Erythroblast (primary cell): ENCODE data around the gene CLBA1.

Experiments
- DNase-seq, 2 experiments: peaks; one replicate each; lab custom pipeline; 2025; lab: John Stamatoyannopoulos, UW
- GATA1 ChIP-seq: IDR thresholded peaks from 2 replicates; pipeline ENCODE4 v1.6.1; 2011; ENCODE audit warnings: low read depth, mild to moderate bottlenecking, control low read depth, low read length, moderate library complexity
- POLR2A ChIP-seq: IDR thresholded peaks from 2 replicates; pipeline ENCODE4 v1.6.1; 2011; ENCODE audit warnings: mild to moderate bottlenecking, low read length

The CLBA1 gene

DNA sequence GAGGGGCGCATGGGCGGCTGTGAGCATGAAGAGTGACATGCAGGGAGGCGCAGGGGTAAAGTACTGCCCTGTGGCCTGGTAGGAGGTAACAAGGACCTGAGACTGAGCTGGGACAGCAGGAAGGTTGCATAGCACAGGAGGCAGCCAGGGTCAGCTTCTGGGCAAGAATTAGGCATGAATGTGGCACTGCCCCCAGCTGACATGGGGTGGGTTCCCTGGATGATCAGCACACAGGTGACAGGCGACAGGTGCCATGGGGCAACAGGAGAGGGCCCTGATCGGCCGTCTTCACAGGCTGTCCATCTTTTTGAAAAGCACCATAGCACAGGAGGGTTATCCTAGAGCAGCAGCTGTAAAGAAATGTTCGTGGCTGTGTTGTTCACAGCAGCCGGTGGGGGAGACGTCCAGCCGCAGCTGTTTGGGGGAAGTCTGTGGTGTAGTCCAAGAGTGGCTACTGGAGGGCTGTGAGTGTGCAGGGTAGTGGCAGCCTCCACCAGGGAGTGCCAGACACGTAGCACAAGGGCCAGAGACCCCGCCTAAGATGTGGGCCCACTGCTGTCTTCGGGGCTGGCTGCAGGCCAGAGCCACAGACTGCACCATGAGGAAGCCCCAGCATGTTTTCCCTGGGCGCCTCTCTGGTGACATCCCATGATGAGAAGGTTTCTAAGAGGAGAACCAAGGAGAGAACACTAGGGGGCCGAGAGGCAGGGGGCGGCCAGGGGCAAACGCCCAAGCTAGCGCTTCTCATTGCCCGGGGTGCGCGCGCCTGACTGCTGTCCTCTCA is 8.4 kb downstream of the CLBA1 start:
- no peak for DNase-seq
- no peak for TF ChIP-seq GATA1
- no peak for TF ChIP-seq POLR2A

DNA sequence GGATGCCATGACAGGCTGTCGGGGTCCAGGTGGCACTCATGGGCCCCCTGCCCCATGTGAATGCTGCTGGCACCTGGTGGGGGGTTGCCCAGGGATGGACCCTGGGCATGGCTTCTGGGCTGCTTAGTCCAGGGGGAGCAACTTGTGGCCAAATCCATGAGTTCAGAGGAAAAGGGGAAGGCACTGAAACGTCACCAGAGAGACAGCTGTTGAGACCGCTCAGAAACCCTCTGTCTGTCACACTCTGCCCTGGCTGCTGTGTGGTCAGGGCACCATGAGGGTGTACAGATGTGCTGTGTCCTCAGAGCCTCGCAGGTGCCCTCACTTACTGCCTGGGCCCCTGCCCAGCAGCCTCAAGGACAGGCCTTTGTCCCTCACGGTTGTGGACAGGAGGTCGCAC is 9.4 kb downstream of the CLBA1 start:
- no peak for DNase-seq
- TF ChIP-seq POLR2A (no peak), GATA1 (no peak)

DNA sequence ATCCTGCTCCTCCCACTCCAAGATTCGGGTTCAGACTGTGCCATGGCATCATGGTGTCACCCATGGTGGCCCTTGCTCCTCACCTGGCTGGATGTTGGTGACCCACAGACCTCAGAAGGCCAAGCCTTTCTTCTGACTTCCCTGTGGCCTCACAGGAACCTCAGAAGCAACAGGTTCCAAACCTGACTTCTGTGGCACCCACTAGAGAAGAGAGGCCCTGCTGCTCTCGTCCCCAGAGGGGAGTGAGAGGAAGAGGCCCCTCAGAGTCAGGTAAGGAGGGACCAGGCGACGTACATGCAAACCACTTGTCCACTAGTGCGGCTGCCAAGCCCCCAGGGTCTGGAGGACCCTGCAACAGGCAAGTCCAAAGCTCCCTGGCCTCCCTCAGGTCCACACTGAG is 10.4 kb downstream of the CLBA1 start:
- DNase-seq = no peak
- TF ChIP-seq GATA1 = no peak
- no peak for TF ChIP-seq POLR2A

DNA sequence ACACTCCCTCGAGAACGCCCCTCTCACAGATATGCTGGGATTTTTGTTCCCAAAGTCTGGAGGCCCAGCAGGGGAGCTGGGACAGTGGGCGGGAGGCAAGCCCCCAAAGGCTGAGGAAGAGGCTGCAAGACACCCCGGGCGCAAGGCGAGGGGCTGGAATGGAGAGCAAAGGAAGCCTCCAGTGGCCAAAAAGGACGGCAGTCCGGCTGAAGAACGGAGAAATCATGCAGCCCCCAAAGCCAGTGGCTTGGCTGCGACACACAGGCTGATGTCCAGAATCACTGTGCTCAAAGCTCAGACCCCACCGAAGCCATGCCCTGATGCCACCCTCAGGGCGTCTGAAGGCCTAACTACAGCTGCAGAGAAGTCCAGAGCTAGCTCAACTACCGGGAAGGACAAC is 10.9 kb downstream of the CLBA1 start:
- TF ChIP-seq POLR2A (no peak), GATA1 (no peak)
- DNase-seq = no peak

DNA sequence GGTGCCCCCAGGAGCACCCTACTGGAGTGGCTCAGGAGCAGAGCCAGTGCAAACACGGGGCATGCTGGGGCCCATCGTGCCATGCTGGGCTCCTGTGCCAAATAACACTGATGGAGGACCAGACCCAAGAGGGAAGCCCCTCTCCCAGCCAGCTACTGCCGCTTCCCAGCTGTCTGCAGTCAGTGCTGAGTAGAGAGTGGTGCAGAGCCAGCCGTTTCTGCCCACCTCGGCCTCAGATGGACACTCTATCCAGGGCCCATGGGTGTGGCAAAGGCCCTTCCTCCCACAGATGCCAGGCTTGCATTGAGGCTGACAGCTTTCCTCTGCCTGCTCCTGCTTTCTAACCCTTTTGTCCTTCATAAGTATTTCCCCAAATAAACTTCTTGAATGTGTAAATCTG is 13.2 kb downstream of the CLBA1 start:
- no peak for TF ChIP-seq GATA1
- no peak for TF ChIP-seq POLR2A
- no peak for DNase-seq

DNA sequence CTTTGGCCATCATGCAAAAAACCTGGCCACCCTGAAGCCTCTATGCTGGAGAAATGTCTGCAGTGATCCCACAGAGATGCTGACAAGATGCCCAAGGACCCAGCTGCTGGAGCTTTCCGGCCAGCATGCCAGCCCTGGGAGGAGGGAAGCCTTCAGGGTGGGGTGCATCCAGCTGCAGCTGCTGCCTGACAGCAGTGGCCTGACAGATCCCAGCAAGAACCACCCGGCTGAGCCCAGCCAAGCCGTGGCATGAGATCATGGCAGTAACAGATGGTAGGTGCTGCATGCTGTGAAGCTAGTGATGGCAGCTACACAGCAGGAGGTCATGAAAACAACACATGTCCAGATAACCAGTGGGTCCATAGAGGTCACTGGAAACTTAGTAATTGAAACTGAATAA is 13.8 kb downstream of the CLBA1 start:
- no peak for TF ChIP-seq GATA1
- TF ChIP-seq POLR2A = no peak
- no peak for DNase-seq

DNA sequence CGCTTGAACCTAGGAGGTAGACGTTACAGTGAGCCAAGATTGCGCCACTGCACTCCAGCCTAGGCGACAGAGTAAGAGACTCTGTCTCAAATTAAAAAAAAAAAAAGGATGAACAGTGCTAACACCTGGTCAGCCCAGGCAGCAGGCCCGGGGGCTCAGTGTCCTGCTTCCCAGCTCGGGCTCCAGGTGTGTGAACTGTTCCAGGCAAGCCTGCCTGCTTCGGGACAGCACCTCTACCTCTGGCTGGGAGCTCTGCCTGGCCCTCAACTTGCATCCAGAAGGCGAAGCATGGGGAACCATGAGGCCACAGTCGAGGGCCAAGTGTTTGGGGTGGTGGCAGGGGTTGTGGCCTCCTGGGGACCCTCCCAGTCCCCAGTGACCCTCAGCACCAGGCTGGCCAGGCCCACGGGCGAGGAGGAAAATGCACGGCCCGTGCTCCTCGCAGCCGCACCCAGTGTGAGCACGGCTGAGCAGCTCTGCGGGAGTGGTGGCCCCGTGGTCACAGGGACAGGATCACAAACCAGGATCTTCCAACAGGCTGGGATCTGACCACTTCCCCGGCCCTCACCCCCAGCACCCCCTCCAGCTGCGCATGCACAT is 19.8 kb downstream of the CLBA1 start:
- no peak for TF ChIP-seq GATA1
- TF ChIP-seq POLR2A = no peak
- DNase-seq = no peak

DNA sequence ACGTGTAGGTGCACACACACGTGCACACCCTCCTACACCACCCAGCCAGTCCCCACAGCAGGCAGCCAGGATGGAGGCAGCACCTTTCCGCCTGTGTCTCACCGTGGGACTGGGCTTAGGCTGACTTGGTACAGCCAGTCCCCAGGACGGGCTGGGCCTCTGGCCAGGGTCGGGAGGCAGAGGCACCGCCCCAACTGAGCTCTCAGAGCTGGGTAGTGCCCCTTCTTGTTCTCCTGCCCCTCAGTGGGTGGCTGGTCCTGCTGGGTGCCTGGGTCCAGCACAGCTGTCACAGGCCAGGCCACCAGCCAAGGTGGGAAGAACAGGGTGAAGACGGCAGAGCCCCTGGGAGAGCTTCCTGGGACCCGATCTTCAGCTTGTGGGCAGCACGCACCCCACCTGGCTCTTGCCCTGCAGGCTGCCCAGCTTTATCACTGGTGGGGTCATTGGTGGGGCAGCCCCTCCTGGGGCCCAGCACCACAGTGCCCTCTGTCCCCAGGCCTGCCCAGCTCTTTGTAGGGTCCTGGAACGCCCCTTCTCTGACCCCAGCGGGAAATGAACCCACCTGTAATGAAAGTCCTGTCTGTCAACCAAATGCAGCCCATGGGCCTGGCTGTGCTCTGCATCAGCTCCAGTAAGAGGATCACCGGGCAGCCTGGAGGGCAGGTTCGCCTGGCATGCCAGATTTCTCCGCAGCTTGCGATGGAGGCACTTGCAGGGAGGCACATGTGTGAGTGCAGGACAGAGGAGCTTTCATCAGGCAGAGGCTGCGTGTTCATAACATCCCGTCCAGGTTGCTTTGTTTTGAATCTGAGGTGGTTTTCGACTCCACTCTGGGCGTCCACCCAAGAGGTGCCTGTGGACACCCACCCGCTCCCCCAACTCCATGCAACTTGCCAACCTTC is 20.6 kb downstream of the CLBA1 start:
- no peak for DNase-seq
- TF ChIP-seq POLR2A (no peak), GATA1 (no peak)

DNA sequence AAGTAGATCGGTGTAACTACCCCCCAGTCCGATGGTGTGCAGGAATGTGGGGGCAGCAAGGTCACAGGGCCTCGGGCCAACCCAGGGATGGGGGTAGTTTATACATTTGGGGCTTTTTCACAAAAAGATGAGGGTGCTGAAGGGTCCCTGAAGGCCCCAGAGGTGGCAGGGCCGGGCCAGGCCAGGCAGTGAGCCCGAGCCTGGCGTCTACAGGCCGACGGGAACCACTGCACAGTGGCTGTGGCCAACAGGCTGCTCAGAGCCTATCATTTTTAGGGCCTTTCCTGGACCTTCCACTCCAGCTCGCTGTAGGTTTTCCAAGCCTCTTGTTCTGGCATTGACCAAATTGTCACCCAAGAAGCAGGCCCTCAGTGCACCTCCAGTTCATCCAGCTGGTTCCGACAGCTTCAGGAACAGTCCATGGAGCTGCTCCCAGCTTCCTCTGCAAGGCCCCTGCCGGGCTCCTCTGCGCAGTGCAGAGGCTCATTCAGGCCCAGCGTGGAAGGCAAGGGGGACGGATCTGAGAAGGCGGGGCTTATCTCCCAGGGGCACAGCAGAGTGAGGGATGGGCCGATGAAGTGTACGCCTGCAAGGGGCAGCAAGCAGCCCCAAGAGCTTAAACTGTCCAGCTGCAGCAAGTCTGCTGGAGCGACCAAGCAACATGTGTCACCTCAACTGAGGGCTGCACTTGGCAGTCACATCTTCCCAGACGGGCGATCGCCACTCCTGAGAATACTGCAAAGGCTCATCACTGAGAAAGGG is 21.4 kb downstream of the CLBA1 start:
- no peak for DNase-seq
- TF ChIP-seq GATA1 (no peak), POLR2A (no peak)

DNA sequence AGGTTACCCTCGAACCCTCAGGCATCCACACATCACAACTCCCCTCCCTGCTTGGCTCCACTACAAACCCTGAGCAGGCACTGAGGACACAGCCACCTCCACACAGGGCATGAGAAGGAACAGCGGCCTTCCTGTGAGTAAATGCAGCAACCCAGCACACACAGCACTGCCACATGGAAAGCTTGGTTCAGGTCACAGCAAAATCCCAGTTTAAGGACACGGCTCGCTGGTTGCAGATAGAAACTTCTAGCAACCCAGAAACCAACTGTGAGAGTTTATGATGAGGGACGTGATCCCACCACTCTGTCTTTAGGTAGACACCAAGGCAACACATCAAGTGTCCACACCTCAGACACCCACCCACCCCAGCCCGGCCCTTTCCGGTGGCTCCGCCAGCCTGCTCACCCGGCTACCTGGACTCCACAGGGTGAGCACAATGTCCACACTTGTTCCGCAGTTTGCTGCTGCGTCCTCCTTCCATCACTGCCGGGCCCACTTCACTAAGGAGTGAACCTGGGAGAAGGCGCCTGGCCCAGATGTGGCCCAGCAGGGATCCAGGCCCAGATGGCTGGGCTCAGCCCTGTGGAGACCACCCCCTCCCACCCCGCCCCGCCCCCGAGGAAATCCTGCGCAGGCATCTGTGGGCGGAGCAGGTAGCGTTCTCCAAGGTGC is 22.1 kb downstream of the CLBA1 start:
- no peak for DNase-seq
- TF ChIP-seq GATA1 (no peak), POLR2A (no peak)

DNA sequence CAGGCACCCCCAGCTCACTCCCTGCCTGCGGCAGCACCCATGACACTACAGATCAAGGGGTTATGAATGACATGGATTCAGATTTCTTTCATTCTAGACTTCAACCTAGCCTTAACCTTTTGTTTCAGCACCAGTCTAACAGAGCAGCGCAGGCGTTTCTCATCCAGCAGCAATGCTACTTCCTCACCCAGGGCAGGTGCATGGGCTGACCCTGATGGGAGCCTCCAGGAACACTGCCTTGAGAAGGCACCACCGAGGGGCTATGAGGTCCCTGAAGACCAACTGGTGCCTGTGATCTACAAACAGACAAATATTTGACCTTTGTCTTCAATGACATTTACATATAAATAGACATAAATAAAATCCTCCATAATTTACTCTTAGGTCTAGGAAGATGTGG is 24.5 kb downstream of the CLBA1 start:
- no peak for TF ChIP-seq GATA1
- no peak for TF ChIP-seq POLR2A
- DNase-seq = no peak

DNA sequence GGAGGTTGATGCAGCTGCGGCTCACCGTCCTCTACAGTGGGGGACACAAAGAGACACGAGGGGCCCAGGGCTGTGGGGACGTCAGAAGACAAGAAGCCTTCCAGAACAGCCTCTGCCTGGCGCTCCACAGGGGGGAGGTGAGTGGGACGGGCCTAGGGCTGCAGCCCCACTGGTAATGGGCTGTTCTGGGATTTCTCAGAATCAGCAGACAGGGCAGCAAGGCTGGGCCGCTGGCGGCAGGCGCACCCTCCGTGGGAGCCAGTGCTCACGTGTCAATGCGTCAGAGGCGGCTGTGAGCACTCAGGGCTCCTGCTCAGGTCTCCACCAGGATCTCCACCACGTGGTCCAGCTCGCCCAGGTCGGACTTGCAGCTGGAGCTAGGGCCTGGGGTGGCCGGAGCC is 25.3 kb downstream of the CLBA1 start:
- DNase-seq = no peak
- TF ChIP-seq GATA1 (no peak), POLR2A (no peak)
